HEK293 (cell line): ENCODE data around the gene CCDC40.

Experiments used
- CTCF ChIA-PET: fragments of 350-600 bp; formaldehyde crosslinking; extraction: SDS; loops from one replicate; lab custom pipeline; 2021; ENCODE audit warnings: antibody characterized with exemption; lab: Yijun Ruan, JAX
- POLR2A ChIA-PET: fragments of 300-600 bp; formaldehyde crosslinking; extraction: SDS; loops from one replicate; lab custom pipeline; 2020; ENCODE audit warnings: antibody characterized with exemption, inconsistent platforms; lab: Yijun Ruan, JAX
- H3K27ac ChIP-seq: fragments of 200-500 bp; sonication (Bioruptor generic); 2 replicates; pipeline ENCODE4 v1.5.1; 2014; ENCODE audit warnings: low read depth, low read length, control low read depth, inconsistent platforms; ENCODE audit errors: extremely low read depth
- H3K36me3 ChIP-seq, 2 experiments: fragments of 200-500 bp in 1 of 2; sonication (Bioruptor generic) in 1 of 2; 1 replicate in 1 of 2; 2 replicates in 1 of 2; pipeline ENCODE4 v1.5.1; 2014 to 2017; ENCODE audit warnings: inconsistent platforms in 2 of 2, low read length in 2 of 2; ENCODE audit not compliant: control insufficient read depth in 2 of 2, insufficient read depth in 1 of 2
- H3K4me1 ChIP-seq: fragments of 200-500 bp; sonication (Bioruptor generic); 2 replicates; pipeline ENCODE4 v1.5.1; 2014; ENCODE audit warnings: mild to moderate bottlenecking, low read length, inconsistent platforms; ENCODE audit not compliant: control insufficient read depth, insufficient read depth
- H3K4me3 ChIP-seq: 2 replicates; pipeline ENCODE4 v1.5.1; 2011; ENCODE audit warnings: low read depth, mild to moderate bottlenecking, control low read depth, low read length, moderate library complexity
- H3K9me3 ChIP-seq: fragments of 200-500 bp; sonication (Bioruptor generic); 2 replicates; pipeline ENCODE4 v1.5.1; 2014; ENCODE audit warnings: low read depth, low read length, inconsistent platforms; ENCODE audit not compliant: control insufficient read depth, insufficient read depth
- CTCF ChIP-seq: fragments of 450-650 bp; formaldehyde crosslinking; IDR thresholded peaks from 2 replicates; pipeline ENCODE4 v1.5.1; 2016; ENCODE audit warnings: missing biosample characterization, missing genetic modification characterization
- FEZF1 ChIP-seq: fragments of 450-650 bp; formaldehyde crosslinking; IDR thresholded peaks from 2 replicates; pipeline ENCODE4 v1.5.1; 2016; ENCODE audit warnings: missing biosample characterization, missing genetic modification characterization
- GLIS1 ChIP-seq: fragments of 450-650 bp; formaldehyde crosslinking; IDR thresholded peaks from 2 replicates; pipeline ENCODE4 v1.5.1; 2016; ENCODE audit warnings: missing biosample characterization, missing genetic modification characterization
- HIC1 ChIP-seq: fragments of 450-650 bp; formaldehyde crosslinking; IDR thresholded peaks from 2 replicates; pipeline ENCODE4 v1.5.1; 2016; ENCODE audit warnings: missing biosample characterization, missing genetic modification characterization
- KLF1 ChIP-seq: fragments of 450-650 bp; formaldehyde crosslinking; IDR thresholded peaks from 2 replicates; pipeline ENCODE4 v1.5.1; 2016; ENCODE audit warnings: missing biosample characterization, missing genetic modification characterization
- KLF16 ChIP-seq: fragments of 450-650 bp; formaldehyde crosslinking; IDR thresholded peaks from 2 replicates; pipeline ENCODE4 v1.5.1; 2017; ENCODE audit warnings: missing biosample characterization, missing genetic modification characterization
- KLF8 ChIP-seq: fragments of 450-650 bp; formaldehyde crosslinking; IDR thresholded peaks from 2 replicates; pipeline ENCODE4 v1.5.1; 2016; ENCODE audit warnings: missing biosample characterization, missing genetic modification characterization
- MEIS1 ChIP-seq: sonication (generic); formaldehyde crosslinking; IDR thresholded peaks from 2 replicates; pipeline ENCODE4 v1.8.1; 2022; ENCODE audit warnings: missing genetic modification reagents, mild to moderate bottlenecking, borderline replicate concordance
- PATZ1 ChIP-seq: fragments of 450-650 bp; formaldehyde crosslinking; IDR thresholded peaks from 2 replicates; pipeline ENCODE4 v1.5.1; 2016; ENCODE audit warnings: missing biosample characterization, missing genetic modification characterization
- PRDM6 ChIP-seq: fragments of 450-650 bp; formaldehyde crosslinking; IDR thresholded peaks from 2 replicates; pipeline ENCODE4 v1.5.1; 2017; ENCODE audit warnings: missing biosample characterization, missing genetic modification characterization
- ZBTB10 ChIP-seq: fragments of 450-650 bp; formaldehyde crosslinking; IDR thresholded peaks from 2 replicates; pipeline ENCODE4 v1.5.1; 2016; ENCODE audit warnings: missing biosample characterization, missing genetic modification characterization
- ZBTB8A ChIP-seq: fragments of 450-650 bp; formaldehyde crosslinking; IDR thresholded peaks from 2 replicates; pipeline ENCODE4 v1.5.1; 2016; ENCODE audit warnings: missing biosample characterization, missing genetic modification characterization
- ZIC2 ChIP-seq: fragments of 450-650 bp; formaldehyde crosslinking; IDR thresholded peaks from 2 replicates; pipeline ENCODE4 v1.5.1; 2016; ENCODE audit warnings: missing biosample characterization, missing genetic modification characterization
- ZNF324 ChIP-seq: fragments of 450-650 bp; formaldehyde crosslinking; IDR thresholded peaks from 2 replicates; pipeline ENCODE4 v1.5.1; 2016; ENCODE audit warnings: missing biosample characterization, missing genetic modification characterization
- ZNF366 ChIP-seq: fragments of 450-650 bp; formaldehyde crosslinking; conservative IDR thresholded peaks from 2 replicates; pipeline ENCODE4 v1.5.1; 2016; ENCODE audit warnings: missing biosample characterization, missing genetic modification characterization
- ZNF423 ChIP-seq: fragments of 450-650 bp; formaldehyde crosslinking; IDR thresholded peaks from 2 replicates; pipeline ENCODE4 v1.5.1; 2016; ENCODE audit warnings: missing biosample characterization, missing genetic modification characterization
- ZNF529 ChIP-seq: fragments of 450-650 bp; formaldehyde crosslinking; IDR thresholded peaks from 2 replicates; pipeline ENCODE4 v1.5.1; 2017; ENCODE audit warnings: missing genetic modification characterization, missing biosample characterization; ENCODE audit not compliant: insufficient replicate concordance
- ZNF560 ChIP-seq: fragments of 450-650 bp; formaldehyde crosslinking; IDR thresholded peaks from 2 replicates; pipeline ENCODE4 v1.5.1; 2017; ENCODE audit warnings: missing biosample characterization, missing genetic modification characterization, borderline replicate concordance
- ZNF561 ChIP-seq: fragments of 450-650 bp; IDR thresholded peaks from 2 replicates; pipeline ENCODE4 v1.5.1; 2018; ENCODE audit warnings: missing biosample characterization, missing genetic modification characterization, borderline replicate concordance
- ZNF596 ChIP-seq: fragments of 450-650 bp; IDR thresholded peaks from 2 replicates; pipeline ENCODE4 v1.5.0; 2018; ENCODE audit warnings: missing biosample characterization, mild to moderate bottlenecking, missing genetic modification characterization, moderate library complexity
- ZNF654 ChIP-seq: fragments of 450-650 bp; formaldehyde crosslinking; IDR thresholded peaks from 2 replicates; pipeline ENCODE4 v1.5.1; 2016; ENCODE audit warnings: low read depth, missing biosample characterization, missing genetic modification characterization
- ZNF777 ChIP-seq: fragments of 450-650 bp; formaldehyde crosslinking; IDR thresholded peaks from 2 replicates; pipeline ENCODE4 v1.5.1; 2017; ENCODE audit warnings: missing biosample characterization, missing genetic modification characterization, borderline replicate concordance
- ZNF830 ChIP-seq: fragments of 450-650 bp; IDR thresholded peaks from 2 replicates; pipeline ENCODE4 v1.5.0; 2018; ENCODE audit warnings: missing biosample characterization, missing genetic modification characterization, low read depth, mild to moderate bottlenecking, moderate library complexity

The CCDC40 gene

GRCh38 chr17:80005360-80006338, 30.8 kb upstream of the CCDC40 start:
- Histone ChIP-seq H3K9me3 (no peaks in the 10 kb centered on the region), H3K4me1 (no peaks in the 10 kb centered on the region), H3K36me3 (peaks cover 0 to 18% of the 10 kb centered on the region in 2 experiments; a peak in 2 of 3 replicates), H3K4me3 (peak overlapping the region; percentile 4), H3K27ac (no peak overlapping the region)
- CTCF ChIA-PET: interaction anchor here (0.6 to 6.9 kb wide), 41 partner anchors 9 to 405 kb away, joined by 3 to 58 read pairs (median 4); partner anchors contain the start of gene GAA
- POLR2A ChIA-PET: no interaction called here
- TF ChIP-seq GLIS1 (tag by site-specific recombination): peak; percentile 29; the same call in 1 of the 2 replicates
- peak; percentile 86 for TF ChIP-seq CTCF
- peak; percentile 60 for TF ChIP-seq ZNF423
- TF ChIP-seq MEIS1: no peak
- TF ChIP-seq ZBTB10: peak; percentile 40; the same call in 1 of the 2 replicates
- TF ChIP-seq ZNF777: peak; percentile 51; the same call in 1 of the 2 replicates
- TF ChIP-seq KLF8 (tag by site-specific recombination): peak; percentile 18; the same call in 1 of the 2 replicates
- peak; percentile 57; the same call in 1 of the 2 replicates for TF ChIP-seq HIC1 (tag by site-specific recombination)
- 0 out of 2 replicates have a peak, but pooled peaks have one; percentile 30 for TF ChIP-seq ZBTB8A (tag by site-specific recombination)
- TF ChIP-seq ZNF560 (tag by site-specific recombination): no peak
- no peak for TF ChIP-seq ZNF830 (tag by site-specific recombination)
- TF ChIP-seq ZNF529: no peak
- TF ChIP-seq KLF16 (tag by site-specific recombination): 0 out of 2 replicates have a peak, but pooled peaks have one; percentile 41
- 0 out of 2 replicates have a peak, but pooled peaks have one; percentile 41 for TF ChIP-seq ZNF561 (tag by site-specific recombination)
- peak; percentile 100 for TF ChIP-seq ZNF596 (tag by site-specific recombination)
- no peak for TF ChIP-seq PRDM6 (tag by site-specific recombination)
- no peak for TF ChIP-seq KLF1 (tag by site-specific recombination)
- peak; percentile 81 for TF ChIP-seq ZNF366 (tag by site-specific recombination)
- no peak for TF ChIP-seq ZNF324 (tag by site-specific recombination)
- no peak for TF ChIP-seq FEZF1 (tag by site-specific recombination)
- TF ChIP-seq ZIC2 (tag by site-specific recombination): peak; percentile 71
- peak; percentile 83 for TF ChIP-seq ZNF654 (tag by site-specific recombination)
- TF ChIP-seq PATZ1 (tag by site-specific recombination): peak; percentile 82
